GM19452 (cell line): ENCODE results near the gene PIGU.

Experiments used
- ATAC-seq: cut with Tn5 transposase; IDR thresholded peaks from one replicate; pipeline ENCODE4 v1.9.1; 2021; ENCODE audit not compliant: unreplicated experiment

The PIGU gene

GRCh38 chr20:34560141-34560523, 116.8 kb downstream of the PIGU start:
- ATAC-seq: no peak

GRCh38 chr20:34559311-34560140, 117.4 kb downstream of the PIGU start:
- ATAC-seq: no peak

GRCh38 chr20:34558320-34559218, 118.3 kb downstream of the PIGU start, which contains the start of gene MAP1LC3A:
Gene MAP1LC3A, plus strand, starts transcription at chr20:34558718. Its CDS starts 151 bp downstream, at chr20:34558869.
- peak; percentile 60 for ATAC-seq

GRCh38 chr20:34557936-34558319, 119.0 kb downstream of the PIGU start:
- ATAC-seq: no peak

- no peak for ATAC-seq
Measured at GRCh38 chr20:34553366-34553867, 123.5 kb downstream of the PIGU start.

GRCh38 chr20:34552569-34552968, 124.3 kb downstream of the PIGU start:
- no peak for ATAC-seq

- no peak for ATAC-seq
Measured at GRCh38 chr20:34549929-34550305, 127.0 kb downstream of the PIGU start.

- ATAC-seq: no peak
Measured at GRCh38 chr20:34549291-34549928, 127.5 kb downstream of the PIGU start.

GRCh38 chr20:34547844-34548613, 128.9 kb downstream of the PIGU start:
- no peak for ATAC-seq

- no peak for ATAC-seq
Measured at GRCh38 chr20:34546751-34547181, 130.1 kb downstream of the PIGU start.

- no peak for ATAC-seq
Measured at GRCh38 chr20:34544109-34544796, 132.6 kb downstream of the PIGU start.

- no peak for ATAC-seq
Measured at GRCh38 chr20:34543463-34544056, 133.3 kb downstream of the PIGU start.

GRCh38 chr20:34542439-34542838, 134.5 kb downstream of the PIGU start:
- no peak for ATAC-seq

GRCh38 chr20:34541917-34542316, 135.0 kb downstream of the PIGU start:
- ATAC-seq: no peak

GRCh38 chr20:34541264-34541901, 135.5 kb downstream of the PIGU start:
- ATAC-seq: no peak

GRCh38 chr20:34540596-34541263, 136.2 kb downstream of the PIGU start:
- no peak for ATAC-seq

- no peak for ATAC-seq
Measured at GRCh38 chr20:34539756-34540155, 137.1 kb downstream of the PIGU start.

GRCh38 chr20:34538671-34539123, 138.2 kb downstream of the PIGU start:
- no peak for ATAC-seq
